IMR-90 (cell line): ENCODE results near the gene GH2.
"Not testable (repeated sequence)": the region's sequence is repeated elsewhere in the genome, so short reads cannot be mapped to it uniquely, and the experiment has no call there.

Experiments
- BHLHE40 ChIP-seq: fragments of 150-350 bp; IDR thresholded peaks from 2 replicates; pipeline ENCODE4 v1.6.1; 2016; ENCODE audit warnings: mild to moderate bottlenecking, low read depth, low read length
- MAFK ChIP-seq: IDR thresholded peaks from 2 replicates; pipeline ENCODE4 v1.6.1; 2012; ENCODE audit warnings: low read depth, low read length, improper control_type of control experiment
- MAZ ChIP-seq: IDR thresholded peaks from 2 replicates; pipeline ENCODE4 v1.6.1; 2012; ENCODE audit warnings: low read depth, mild to moderate bottlenecking, low read length, improper control_type of control experiment, moderate library complexity, borderline replicate concordance
- MXI1 ChIP-seq: IDR thresholded peaks from 2 replicates; pipeline ENCODE4 v1.6.1; 2012; ENCODE audit warnings: low read depth, mild to moderate bottlenecking, low read length, moderate library complexity, borderline replicate concordance
- POLR2A ChIP-seq: IDR thresholded peaks from 2 replicates; pipeline ENCODE4 v1.6.1; 2012; ENCODE audit warnings: mild to moderate bottlenecking, low read depth, low read length
- RAD21 ChIP-seq: IDR thresholded peaks from 2 replicates; pipeline ENCODE4 v1.6.1; 2012; ENCODE audit warnings: low read length, improper control_type of control experiment
- RCOR1 ChIP-seq: IDR thresholded peaks from 2 replicates; pipeline ENCODE4 v1.6.1; 2012; ENCODE audit warnings: mild to moderate bottlenecking, low read length, improper control_type of control experiment; ENCODE audit not compliant: insufficient replicate concordance
- SMC3 ChIP-seq: fragments of 150-350 bp; IDR thresholded peaks from 2 replicates; pipeline ENCODE4 v1.6.1; 2016; ENCODE audit warnings: low read depth, mild to moderate bottlenecking, antibody characterized with exemption, low read length, moderate library complexity
- TF ChIP-seq, protein P1 (sequence below): conservative IDR thresholded peaks from 2 replicates; pipeline ENCODE4 v1.5.1; 2012; ENCODE audit warnings: mild to moderate bottlenecking, low read depth, low read length, improper control_type of control experiment
- TF ChIP-seq, protein P2 (sequence below): fragments of 150-350 bp; IDR thresholded peaks from 2 replicates; pipeline ENCODE4 v1.6.1; 2017; ENCODE audit warnings: mild to moderate bottlenecking, antibody characterized with exemption, low read length, low read depth
- TF ChIP-seq, protein P3 (sequence below): fragments of 150-350 bp; IDR thresholded peaks from 2 replicates; pipeline ENCODE4 v1.6.1; 2016; ENCODE audit warnings: low read depth, mild to moderate bottlenecking, low read length, moderate library complexity, borderline replicate concordance

DNA sequence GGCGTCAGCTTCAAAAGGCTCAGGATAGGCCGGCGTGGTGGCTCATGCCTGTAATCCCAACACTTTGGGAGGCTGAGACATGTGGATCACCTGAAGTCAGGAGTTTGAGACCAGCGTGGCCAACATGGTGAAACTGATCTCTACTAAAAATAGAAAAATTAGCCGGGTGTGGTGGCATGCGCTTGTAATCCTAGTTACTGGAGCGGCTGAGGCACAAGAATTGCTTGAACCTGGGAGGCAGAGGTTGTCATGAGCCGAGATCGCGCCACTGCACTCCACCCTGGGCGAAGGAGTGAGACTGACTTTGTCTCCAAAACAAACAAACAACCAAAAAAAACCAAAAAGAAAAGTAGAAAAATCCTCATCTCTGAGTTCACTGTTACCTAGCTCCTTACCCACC is 3.4 kb upstream of the GH2 start:
- TF ChIP-seq RAD21, POLR2A, SMC3, MAZ, MXI1, MAFK, RCOR1, BHLHE40: not testable (repeated sequence)
- TF ChIP-seq, protein P1, sequence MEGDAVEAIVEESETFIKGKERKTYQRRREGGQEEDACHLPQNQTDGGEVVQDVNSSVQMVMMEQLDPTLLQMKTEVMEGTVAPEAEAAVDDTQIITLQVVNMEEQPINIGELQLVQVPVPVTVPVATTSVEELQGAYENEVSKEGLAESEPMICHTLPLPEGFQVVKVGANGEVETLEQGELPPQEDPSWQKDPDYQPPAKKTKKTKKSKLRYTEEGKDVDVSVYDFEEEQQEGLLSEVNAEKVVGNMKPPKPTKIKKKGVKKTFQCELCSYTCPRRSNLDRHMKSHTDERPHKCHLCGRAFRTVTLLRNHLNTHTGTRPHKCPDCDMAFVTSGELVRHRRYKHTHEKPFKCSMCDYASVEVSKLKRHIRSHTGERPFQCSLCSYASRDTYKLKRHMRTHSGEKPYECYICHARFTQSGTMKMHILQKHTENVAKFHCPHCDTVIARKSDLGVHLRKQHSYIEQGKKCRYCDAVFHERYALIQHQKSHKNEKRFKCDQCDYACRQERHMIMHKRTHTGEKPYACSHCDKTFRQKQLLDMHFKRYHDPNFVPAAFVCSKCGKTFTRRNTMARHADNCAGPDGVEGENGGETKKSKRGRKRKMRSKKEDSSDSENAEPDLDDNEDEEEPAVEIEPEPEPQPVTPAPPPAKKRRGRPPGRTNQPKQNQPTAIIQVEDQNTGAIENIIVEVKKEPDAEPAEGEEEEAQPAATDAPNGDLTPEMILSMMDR = not testable (repeated sequence)
- TF ChIP-seq, protein P2, sequence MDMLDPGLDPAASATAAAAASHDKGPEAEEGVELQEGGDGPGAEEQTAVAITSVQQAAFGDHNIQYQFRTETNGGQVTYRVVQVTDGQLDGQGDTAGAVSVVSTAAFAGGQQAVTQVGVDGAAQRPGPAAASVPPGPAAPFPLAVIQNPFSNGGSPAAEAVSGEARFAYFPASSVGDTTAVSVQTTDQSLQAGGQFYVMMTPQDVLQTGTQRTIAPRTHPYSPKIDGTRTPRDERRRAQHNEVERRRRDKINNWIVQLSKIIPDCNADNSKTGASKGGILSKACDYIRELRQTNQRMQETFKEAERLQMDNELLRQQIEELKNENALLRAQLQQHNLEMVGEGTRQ = not testable (repeated sequence)
- TF ChIP-seq, protein P3, sequence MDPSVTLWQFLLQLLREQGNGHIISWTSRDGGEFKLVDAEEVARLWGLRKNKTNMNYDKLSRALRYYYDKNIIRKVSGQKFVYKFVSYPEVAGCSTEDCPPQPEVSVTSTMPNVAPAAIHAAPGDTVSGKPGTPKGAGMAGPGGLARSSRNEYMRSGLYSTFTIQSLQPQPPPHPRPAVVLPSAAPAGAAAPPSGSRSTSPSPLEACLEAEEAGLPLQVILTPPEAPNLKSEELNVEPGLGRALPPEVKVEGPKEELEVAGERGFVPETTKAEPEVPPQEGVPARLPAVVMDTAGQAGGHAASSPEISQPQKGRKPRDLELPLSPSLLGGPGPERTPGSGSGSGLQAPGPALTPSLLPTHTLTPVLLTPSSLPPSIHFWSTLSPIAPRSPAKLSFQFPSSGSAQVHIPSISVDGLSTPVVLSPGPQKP = not testable (repeated sequence)
